Spleen (tissue), 7 donors: ENCODE results near the gene RHOF.

Source experiments
- POLR2A ChIP-seq, 3 donors: fragments of 450-650 bp; IDR thresholded peaks; one replicate each; pipeline ENCODE4 v1.5.1; 2017; ENCODE audit warnings: antibody characterized with exemption in 3 of 3, mild to moderate bottlenecking in 1 of 3
- POLR2AphosphoS5 ChIP-seq, 3 donors: sonication (generic); formaldehyde crosslinking; IDR thresholded peaks; one replicate each; pipeline ENCODE4 v1.5.1; 2017; ENCODE audit warnings: antibody characterized with exemption in 3 of 3
- TF ChIP-seq, protein P1 (sequence below), 11 experiments: fragments of 200-600 bp in 7 of 11; fragments of 450-650 bp in 4 of 11; sonication (generic) in 4 of 11; IDR thresholded peaks in 8 of 11; conservative IDR thresholded peaks in 3 of 11; 1 replicate in 7 of 11; 2 replicates in 4 of 11; pipeline versions ENCODE4 v1.4.0 to v1.8.0; 2016 to 2021; ENCODE audit warnings: antibody characterized with exemption in 11 of 11, inconsistent platforms in 4 of 11, mild to moderate bottlenecking in 1 of 11
- donor health status: DM: no; HTN: no; CAD: no; lungs with moderate emphysema.
- donor health status: DM: no; HTN: no; CAD: no.
- donor health status: DM: no; HTN: no; CAD: no.

DNA sequence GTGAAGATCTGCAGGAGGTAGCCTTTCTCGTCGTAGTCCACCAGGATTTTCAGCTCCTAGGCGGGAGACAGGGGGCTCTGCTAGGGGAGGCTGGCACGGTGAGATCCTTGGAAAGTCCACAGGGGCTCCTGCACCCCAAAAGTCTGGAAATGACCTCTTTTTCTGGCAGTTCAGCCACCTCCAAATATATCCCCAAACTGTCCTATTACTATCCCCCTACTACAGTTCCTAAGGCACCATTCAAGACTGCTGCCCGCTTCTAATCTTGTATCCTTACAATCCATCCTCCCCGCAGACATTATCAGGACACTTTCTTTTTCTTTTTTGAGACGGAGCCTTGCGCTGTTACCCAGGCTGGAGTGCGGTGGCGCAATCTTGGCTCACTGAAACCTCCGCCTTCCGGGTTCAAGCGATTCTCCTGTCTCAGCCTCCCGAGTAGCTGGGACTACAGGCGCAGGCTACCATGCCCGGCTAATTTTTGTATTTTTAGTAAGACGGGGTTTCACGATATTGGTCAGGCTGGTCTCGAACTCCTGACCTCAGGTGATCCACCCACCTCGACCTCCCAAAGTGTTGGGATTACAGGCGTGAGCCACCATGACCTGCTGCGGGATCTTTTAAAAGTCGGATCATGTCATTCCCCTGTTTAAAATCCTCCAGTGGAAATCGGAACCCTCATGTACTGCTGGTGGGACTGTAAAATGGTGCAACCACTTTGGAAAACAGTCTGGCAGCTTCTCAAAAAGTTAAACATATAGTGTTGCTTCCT is 46.7 kb upstream of the RHOF start:
- TF ChIP-seq, protein P1, sequence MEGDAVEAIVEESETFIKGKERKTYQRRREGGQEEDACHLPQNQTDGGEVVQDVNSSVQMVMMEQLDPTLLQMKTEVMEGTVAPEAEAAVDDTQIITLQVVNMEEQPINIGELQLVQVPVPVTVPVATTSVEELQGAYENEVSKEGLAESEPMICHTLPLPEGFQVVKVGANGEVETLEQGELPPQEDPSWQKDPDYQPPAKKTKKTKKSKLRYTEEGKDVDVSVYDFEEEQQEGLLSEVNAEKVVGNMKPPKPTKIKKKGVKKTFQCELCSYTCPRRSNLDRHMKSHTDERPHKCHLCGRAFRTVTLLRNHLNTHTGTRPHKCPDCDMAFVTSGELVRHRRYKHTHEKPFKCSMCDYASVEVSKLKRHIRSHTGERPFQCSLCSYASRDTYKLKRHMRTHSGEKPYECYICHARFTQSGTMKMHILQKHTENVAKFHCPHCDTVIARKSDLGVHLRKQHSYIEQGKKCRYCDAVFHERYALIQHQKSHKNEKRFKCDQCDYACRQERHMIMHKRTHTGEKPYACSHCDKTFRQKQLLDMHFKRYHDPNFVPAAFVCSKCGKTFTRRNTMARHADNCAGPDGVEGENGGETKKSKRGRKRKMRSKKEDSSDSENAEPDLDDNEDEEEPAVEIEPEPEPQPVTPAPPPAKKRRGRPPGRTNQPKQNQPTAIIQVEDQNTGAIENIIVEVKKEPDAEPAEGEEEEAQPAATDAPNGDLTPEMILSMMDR (IDR thresholded peaks at IDR 0.05 in 8 of 11, conservative IDR thresholded peaks at IDR 0.05 in 3 of 11): no peak
- TF ChIP-seq POLR2A (IDR thresholded peaks at IDR 0.05): no peak
- no peak for TF ChIP-seq POLR2AphosphoS5 (IDR thresholded peaks at IDR 0.05)
